IMR-90 (cell line): ENCODE measurements around the gene ARRDC1. TPM values are rescaled to one million over a fixed set of nuclear protein-coding genes. Genes with fewer than 3 reads are reported as not detected.

Experiments used
- ATAC-seq: fragments of 200-7000 bp; cut with Tn5 transposase; 2 replicates; pipeline ENCODE4 v1.9.1; 2020; ENCODE audit warnings: low read depth, mild to moderate bottlenecking, moderate library complexity
- BruUV-seq: library from RNA; stranded (reverse); fragments of 400-500 nt; replicated peaks from 2 replicates; lab custom pipeline; 2021; lab: Mats Ljungman, UMichigan
- CTCF ChIA-PET: fragments of 300-600 bp; formaldehyde crosslinking; extraction: SDS; loops from one replicate; lab custom pipeline; 2021; ENCODE audit warnings: antibody characterized with exemption; lab: Yijun Ruan, JAX
- POLR2A ChIA-PET: fragments of 300-600 bp; sonication (Branson Sonifier 250); formaldehyde crosslinking; loops from one replicate; lab custom pipeline; 2022; ENCODE audit warnings: antibody characterized with exemption; ENCODE audit not compliant: unreplicated experiment; lab: Charles Lee
- DNase-seq: peaks from one replicate; pipeline ENCODE4 v3.0.0; 2013
- H2AFZ ChIP-seq: replicated peaks from 2 replicates; pipeline ENCODE3; 2013; ENCODE audit warnings: low read length, mild to moderate bottlenecking; ENCODE audit not compliant: poor library complexity
- H2AK5ac ChIP-seq: 2 replicates; pipeline ENCODE4 v1.6.1; 2013; ENCODE audit warnings: low read depth, low read length, inconsistent platforms
- H2AK9ac ChIP-seq: replicated peaks from 2 replicates; pipeline ENCODE3; 2013; ENCODE audit warnings: mild to moderate bottlenecking, low read depth, low read length, moderate library complexity; ENCODE audit not compliant: poor library complexity
- H2BK120ac ChIP-seq: 2 replicates; pipeline ENCODE4 v1.6.1; 2013; ENCODE audit warnings: low read depth, low read length, inconsistent platforms
- H2BK15ac ChIP-seq: 3 replicates; pipeline ENCODE4 v1.6.1; 2013; ENCODE audit warnings: low read depth, low read length, inconsistent platforms
- H2BK20ac ChIP-seq: 2 replicates; pipeline ENCODE4 v1.6.1; 2013; ENCODE audit warnings: low read depth, mild to moderate bottlenecking, inconsistent platforms, low read length, moderate library complexity
- H2BK5ac ChIP-seq: 2 replicates; pipeline ENCODE4 v1.6.1; 2013; ENCODE audit warnings: mild to moderate bottlenecking, low read depth, low read length, inconsistent platforms; ENCODE audit not compliant: poor library complexity, severe bottlenecking
- H3K14ac ChIP-seq: replicated peaks from 2 replicates; pipeline ENCODE4 v1.6.1; 2013; ENCODE audit warnings: low read depth, low read length, inconsistent platforms
- H3K18ac ChIP-seq: 2 replicates; pipeline ENCODE4 v1.6.1; 2013; ENCODE audit warnings: low read depth, low read length, control low read depth
- H3K23ac ChIP-seq: 2 replicates; pipeline ENCODE4 v1.6.1; 2013; ENCODE audit warnings: low read depth, low read length, inconsistent platforms
- H3K27ac ChIP-seq: 2 replicates; pipeline ENCODE4 v1.5.1; 2013; ENCODE audit warnings: mild to moderate bottlenecking, control low read depth, low read length; ENCODE audit not compliant: insufficient read depth
- H3K27me3 ChIP-seq: 2 replicates; pipeline ENCODE4 v1.6.1; 2013; ENCODE audit warnings: low read length; ENCODE audit not compliant: control insufficient read depth, insufficient read depth
- H3K36me3 ChIP-seq: 2 replicates; pipeline ENCODE4 v1.6.1; 2013; ENCODE audit warnings: low read length, mixed read lengths; ENCODE audit not compliant: control insufficient read depth, insufficient read depth
- H3K4ac ChIP-seq: 2 replicates; pipeline ENCODE4 v1.6.1; 2013; ENCODE audit warnings: low read depth, low read length, inconsistent platforms
- H3K4me1 ChIP-seq: 2 replicates; pipeline ENCODE4 v1.6.1; 2013; ENCODE audit warnings: low read length, mixed read lengths; ENCODE audit not compliant: control insufficient read depth, insufficient read depth
- H3K4me2 ChIP-seq: 2 replicates; pipeline ENCODE4 v1.6.1; 2013; ENCODE audit warnings: low read depth, mild to moderate bottlenecking, control low read depth, low read length, moderate library complexity
- H3K4me3 ChIP-seq: 2 replicates; pipeline ENCODE4 v1.5.1; 2013; ENCODE audit warnings: low read depth, mild to moderate bottlenecking, control low read depth, low read length, moderate library complexity; ENCODE audit not compliant: insufficient read depth
- H3K56ac ChIP-seq: 2 replicates; pipeline ENCODE4 v1.6.1; 2013; ENCODE audit warnings: low read length, inconsistent platforms; ENCODE audit not compliant: insufficient read depth; ENCODE audit errors: extremely low read depth
- H3K79me1 ChIP-seq, 2 experiments: 2 replicates each; pipeline ENCODE4 v1.6.1; 2013; ENCODE audit warnings: low read length in 2 of 2, inconsistent platforms in 1 of 2, low read depth in 1 of 2
- H3K9ac ChIP-seq: 2 replicates; pipeline ENCODE4 v1.6.1; 2013; ENCODE audit warnings: low read depth, low read length, control low read depth
- H3K9me1 ChIP-seq: 2 replicates; pipeline ENCODE4 v1.6.1; 2013; ENCODE audit warnings: low read length, inconsistent platforms; ENCODE audit not compliant: insufficient read depth
- H3K9me3 ChIP-seq: 2 replicates; pipeline ENCODE4 v1.6.1; 2013; ENCODE audit warnings: low read length; ENCODE audit not compliant: control insufficient read depth, insufficient read depth
- H4K20me1 ChIP-seq: 2 replicates; pipeline ENCODE4 v1.6.1; 2013; ENCODE audit warnings: low read length, inconsistent platforms; ENCODE audit not compliant: insufficient read depth
- H4K5ac ChIP-seq: 2 replicates; pipeline ENCODE4 v1.6.1; 2013; ENCODE audit warnings: mild to moderate bottlenecking, low read depth, low read length, control low read depth
- H4K8ac ChIP-seq, 2 experiments: 2 replicates each; pipeline ENCODE4 v1.6.1; 2013; ENCODE audit warnings: low read depth in 2 of 2, low read length in 2 of 2, control low read depth in 1 of 2, inconsistent platforms in 1 of 2
- H4K91ac ChIP-seq: 2 replicates; pipeline ENCODE4 v1.6.1; 2013; ENCODE audit warnings: low read depth, low read length, inconsistent platforms; ENCODE audit not compliant: insufficient read depth
- SMC3 ChIP-seq: fragments of 150-350 bp; IDR thresholded peaks from 2 replicates; pipeline ENCODE4 v1.6.1; 2016; ENCODE audit warnings: low read depth, mild to moderate bottlenecking, antibody characterized with exemption, low read length, moderate library complexity
- WGBS, 2 experiments: methylation state at CpG; one replicate each; pipeline versions ENCODE4 v1.1.5 to v1.1.7; 2013; ENCODE audit warnings: missing lambda C conversion rate in 2 of 2; ENCODE audit not compliant: insufficient read length in 1 of 2; ENCODE audit errors: extremely low coverage in 2 of 2; 5-methylcytosine and 5-hydroxymethylcytosine counted together
- dilution Hi-C: fragments of 300-500 bp; cut with HindIII; formaldehyde crosslinking; loops from one replicate; pipeline ENCODE4 v1.14.3; 2018; ENCODE audit warnings: low sequenced_read_pairs; ENCODE audit not compliant: unreplicated experiment
- in situ Hi-C: fragments of 300-500 bp; cut with MboI; formaldehyde crosslinking; loops from 3 replicates; pipeline ENCODE4 v1.14.3; 2019; ENCODE audit warnings: low sequenced_read_pairs, inconsistent platforms, mixed read lengths
- intact Hi-C: fragments of 100-400 bp; cut with micrococcal nuclease; formaldehyde crosslinking; loops from 2 replicates; pipeline ENCODE4 v1.10.0; 2022
- polyA plus RNA-seq, 3 experiments: library from polyadenylated mRNA; depleted of rRNA; stranded (reverse); fragments of >200 nt; gene quantifications; 2 replicates each; pipeline ENCODE4 v1.2.3, GENCODE V29; 2012; ENCODE audit warnings: low replicate concordance in 1 of 3
- total RNA-seq: library from RNA; depleted of rRNA; stranded (reverse); fragments of >200 nt; gene quantifications from 2 replicates; pipeline ENCODE4 v1.2.3, GENCODE V29; 2012

Gene ARRDC1
- total and polyA plus RNA-seq, 2 of the 4 experiments (the other 2 are of a cell fraction), result 7.7 to 41.4 TPM

GRCh38 chr9:137614631-137615386 lies 9.3 kb downstream of the ARRDC1 start:
- Histone ChIP-seq H4K5ac (no peak overlapping the region), H3K9ac (no peak overlapping the region), H3K4me1 (peaks cover 16% of the 10 kb centered on the region), H2BK5ac (no peak overlapping the region), H2AK5ac (no peak overlapping the region), H3K9me1 (peaks cover 29% of the 10 kb centered on the region), H4K20me1 (peaks cover 19% of the 10 kb centered on the region; the same call in 1 of the 2 replicates), H3K18ac (no peak overlapping the region), H3K14ac (no peak overlapping the region), H4K8ac (no peak overlapping the region), H3K36me3 (peaks cover 26% of the 10 kb centered on the region), H2AFZ (no peak overlapping the region), H3K4me3 (no peak overlapping the region), H3K9me3 (no peaks in the 10 kb centered on the region), H3K27ac (no peak overlapping the region), H2BK15ac (no peak overlapping the region), H3K4ac (no peak overlapping the region), H3K23ac (no peak overlapping the region), H2BK120ac (no peak overlapping the region), H3K79me1 (peaks cover 23 to 59% of the 10 kb centered on the region in 2 experiments), H4K91ac (no peak overlapping the region), H3K27me3 (no peaks in the 10 kb centered on the region), H3K56ac (no peak overlapping the region), H2AK9ac (peak overlapping the region; percentile 65), H3K4me2 (no peak overlapping the region), H2BK20ac (no peak overlapping the region)
- dilution Hi-C loops (no loop called here), in situ Hi-C loops (no loop called here), intact Hi-C loops (no loop called here)
- ChIA-PET POLR2A (no interaction called here), CTCF (no interaction called here)
- TF ChIP-seq SMC3, result no peak
- no peak for ATAC-seq
- BruUV-seq, result no TSS peak
- WGBS, 2 experiments, result 97% methylated on average over 13 of the region's 25 CpGs; no CpG with 5 or more reads in 1 of the 2 experiments
- no peak for DNase-seq
